AG10803 (cell line): ENCODE measurements around the gene GRM4.

Experiments
- DNase-seq: peaks from one replicate; pipeline ENCODE4 v3.0.0; 2010; ENCODE audit warnings: low read depth
- H3K4me3 ChIP-seq: 2 replicates; pipeline ENCODE4 v1.5.1; 2011; ENCODE audit warnings: mild to moderate bottlenecking, low read length, control low read depth
- TF ChIP-seq, protein P1 (sequence below): conservative IDR thresholded peaks from 2 replicates; pipeline ENCODE4 v1.5.1; 2011; ENCODE audit warnings: mild to moderate bottlenecking, low read length, control low read depth, inconsistent platforms

Gene GRM4

GRCh38 chr6:34082864-34083626 lies 62.8 kb downstream of the GRM4 start:
- no peak overlapping the region for H3K4me3 ChIP-seq
- no peak for DNase-seq
- TF ChIP-seq, protein P1, sequence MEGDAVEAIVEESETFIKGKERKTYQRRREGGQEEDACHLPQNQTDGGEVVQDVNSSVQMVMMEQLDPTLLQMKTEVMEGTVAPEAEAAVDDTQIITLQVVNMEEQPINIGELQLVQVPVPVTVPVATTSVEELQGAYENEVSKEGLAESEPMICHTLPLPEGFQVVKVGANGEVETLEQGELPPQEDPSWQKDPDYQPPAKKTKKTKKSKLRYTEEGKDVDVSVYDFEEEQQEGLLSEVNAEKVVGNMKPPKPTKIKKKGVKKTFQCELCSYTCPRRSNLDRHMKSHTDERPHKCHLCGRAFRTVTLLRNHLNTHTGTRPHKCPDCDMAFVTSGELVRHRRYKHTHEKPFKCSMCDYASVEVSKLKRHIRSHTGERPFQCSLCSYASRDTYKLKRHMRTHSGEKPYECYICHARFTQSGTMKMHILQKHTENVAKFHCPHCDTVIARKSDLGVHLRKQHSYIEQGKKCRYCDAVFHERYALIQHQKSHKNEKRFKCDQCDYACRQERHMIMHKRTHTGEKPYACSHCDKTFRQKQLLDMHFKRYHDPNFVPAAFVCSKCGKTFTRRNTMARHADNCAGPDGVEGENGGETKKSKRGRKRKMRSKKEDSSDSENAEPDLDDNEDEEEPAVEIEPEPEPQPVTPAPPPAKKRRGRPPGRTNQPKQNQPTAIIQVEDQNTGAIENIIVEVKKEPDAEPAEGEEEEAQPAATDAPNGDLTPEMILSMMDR: no peak

DNA sequence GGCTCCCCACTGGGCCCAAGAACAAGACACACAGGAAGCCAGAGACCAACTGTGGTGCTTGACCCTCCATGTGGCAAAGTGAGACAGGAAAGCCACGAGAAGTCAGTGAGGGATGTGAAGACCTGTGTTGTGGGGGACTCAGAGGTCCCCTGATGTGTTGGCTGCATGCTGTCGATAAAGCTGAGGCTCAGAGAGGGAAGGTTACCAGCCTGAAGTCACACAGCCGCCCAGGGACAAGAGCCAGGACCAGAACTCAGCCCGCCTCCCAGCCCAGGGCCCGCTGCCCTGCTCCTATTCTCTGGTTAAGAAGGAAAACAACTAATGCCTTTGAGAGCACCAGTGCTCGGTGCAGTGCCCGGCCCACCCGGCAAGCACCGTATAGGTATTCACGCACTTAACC lies 63.5 kb downstream of the GRM4 start:
- TF ChIP-seq, protein P1: no peak
- no peak overlapping the region for H3K4me3 ChIP-seq
- no peak for DNase-seq

DNA sequence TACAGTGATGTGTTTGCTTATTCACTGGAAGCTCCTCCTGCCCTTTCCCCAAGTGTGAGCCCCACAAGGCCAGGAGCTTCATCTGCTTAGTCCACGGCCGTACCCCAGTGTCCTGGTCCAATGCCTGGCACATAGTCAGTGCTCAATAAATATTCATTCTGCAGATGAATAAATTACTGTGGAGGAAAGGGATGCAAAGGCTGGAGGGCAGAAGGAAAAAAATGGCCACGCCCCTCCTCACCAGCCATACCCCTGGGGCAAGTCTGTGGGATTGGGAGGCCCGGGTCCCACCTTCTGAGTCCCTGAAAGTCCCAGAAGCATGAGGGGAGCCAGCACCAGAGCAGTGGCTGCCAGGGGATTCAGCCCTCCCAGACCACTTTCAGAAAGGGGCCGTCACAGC lies 65.5 kb downstream of the GRM4 start:
- no peak for DNase-seq
- TF ChIP-seq, protein P1: no peak
- no peak overlapping the region for H3K4me3 ChIP-seq

GRCh38 chr6:34079899-34080298 lies 66.0 kb downstream of the GRM4 start:
- no peak for DNase-seq

DNA sequence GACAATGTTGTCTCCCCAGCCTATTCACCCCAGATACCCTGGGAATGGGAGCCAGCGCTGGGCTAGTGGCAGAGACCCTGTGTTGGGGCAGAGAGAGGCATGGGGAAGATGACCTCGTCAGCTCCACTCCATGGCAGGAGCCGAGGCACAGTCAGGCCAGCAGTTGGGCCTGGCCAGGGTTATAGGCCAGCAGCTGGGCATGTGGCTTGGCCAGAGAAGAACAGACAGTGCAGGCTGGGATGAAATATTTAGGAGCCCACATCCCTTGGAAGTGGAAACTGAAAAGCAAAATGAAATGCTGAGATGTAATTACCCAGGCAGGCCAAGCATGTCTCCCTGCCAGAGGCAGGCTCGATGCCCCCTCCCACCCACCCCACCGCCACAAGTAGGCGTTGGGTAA lies 70.0 kb downstream of the GRM4 start:
- TF ChIP-seq, protein P1: no peak
- no peak for DNase-seq
- H3K4me3 ChIP-seq: no peak overlapping the region

More at GRCh38 chr6:34079899-34080298, 66.0 kb downstream of the GRM4 start:
- H3K4me3 ChIP-seq: no peak overlapping the region
- TF ChIP-seq, protein P1: no peak

DNA sequence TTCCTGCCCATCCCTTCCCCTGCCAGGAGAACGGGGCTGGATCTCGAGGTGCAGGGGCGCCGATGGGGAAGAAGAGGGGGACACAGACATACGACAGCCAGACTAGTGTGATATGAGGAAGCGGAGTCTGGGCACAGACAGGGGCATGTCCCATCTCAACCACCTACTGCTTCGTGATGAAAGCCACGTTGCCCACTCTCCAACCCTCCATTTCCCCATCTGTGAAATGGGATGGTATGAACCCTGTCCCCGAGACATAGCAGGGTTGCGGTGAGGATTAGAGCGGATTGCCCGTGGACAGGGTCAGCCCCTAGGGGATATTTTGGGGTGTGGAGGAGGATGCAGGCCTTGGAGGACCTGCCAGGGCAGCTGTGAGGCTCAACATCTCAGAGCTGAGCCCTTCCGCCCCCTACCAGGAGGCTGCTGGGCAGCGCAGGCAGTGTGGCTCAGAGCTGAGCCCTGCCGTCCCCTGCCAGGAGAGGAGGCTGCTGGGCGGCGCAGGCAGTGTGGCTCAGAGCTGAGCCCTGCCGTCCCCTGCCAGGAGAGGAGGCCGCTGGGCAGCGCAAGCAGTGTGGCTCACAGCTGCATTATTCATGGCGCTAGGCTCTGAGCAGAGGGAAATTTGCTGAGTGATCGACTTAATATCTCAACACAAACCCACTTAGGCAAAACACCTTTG lies 71.7 kb downstream of the GRM4 start:
- H3K4me3 ChIP-seq: no peak overlapping the region
- TF ChIP-seq, protein P1: no peak
- DNase-seq: no peak

DNA sequence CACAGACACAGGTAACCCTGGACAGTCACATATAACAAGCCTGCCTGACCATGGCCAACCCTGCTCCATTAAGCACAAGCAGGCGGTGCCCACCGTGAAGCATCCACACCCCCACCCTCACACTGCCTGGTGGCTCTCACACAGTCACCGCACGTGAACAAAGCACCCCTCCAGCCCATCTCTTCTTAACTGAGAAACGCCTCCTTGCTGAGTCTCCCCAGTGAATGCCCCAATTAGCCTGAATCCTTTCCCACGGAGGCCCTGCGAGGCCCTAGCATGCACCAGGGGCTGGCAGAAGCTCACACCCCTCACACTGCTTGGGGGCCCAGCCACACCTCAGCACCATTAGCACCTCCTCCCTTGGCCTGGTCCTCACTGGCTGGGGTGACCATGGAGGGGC lies 72.3 kb downstream of the GRM4 start:
- TF ChIP-seq, protein P1: no peak
- no peak overlapping the region for H3K4me3 ChIP-seq

More for the DNA sequence above, 72.3 kb downstream of the GRM4 start:
- DNase-seq: no peak
